Endothelial cell of umbilical vein (primary cell): ENCODE data around the gene KCNJ5. TPM values are rescaled to one million over a fixed set of nuclear protein-coding genes. Genes with fewer than 3 reads are reported as not detected.

Experiments used
- BruUV-seq: library from RNA; stranded (reverse); fragments of 400-500 nt; replicated peaks from 2 replicates; lab custom pipeline; 2021; lab: Mats Ljungman, UMichigan
- CTCF ChIA-PET: fragments of 300-600, 350-600 bp; sonication (Branson Sonifier 250); formaldehyde crosslinking; loops from one replicate; lab custom pipeline; 2021; ENCODE audit warnings: antibody characterized with exemption, inconsistent platforms; lab: Charles Lee
- POLR2A ChIA-PET: fragments of 300-600, 350-600 bp; sonication (Branson Sonifier 250); formaldehyde crosslinking; loops from one replicate; lab custom pipeline; 2021; ENCODE audit warnings: antibody characterized with exemption, inconsistent platforms; lab: Charles Lee
- DNase-seq: peaks from one replicate; pipeline ENCODE4 v3.0.0-alpha.2; 2011; ENCODE audit warnings: low read depth, low spot score
- FAIRE-seq: peaks from 2 replicates; lab custom pipeline; 2011; peaks lifted over from hg19 to GRCh38; lab: Jason Lieb, UNC
- H2AFZ ChIP-seq: 2 replicates; pipeline ENCODE4 v1.6.0; 2012; ENCODE audit warnings: low read depth, low read length, control low read depth, inconsistent platforms
- H3K27ac ChIP-seq: 2 replicates; pipeline ENCODE4 v1.5.1; 2011; ENCODE audit warnings: low read depth, mild to moderate bottlenecking, control low read depth, low read length, moderate library complexity; ENCODE audit not compliant: insufficient read depth
- H3K27me3 ChIP-seq, 2 experiments: 2 replicates each; pipeline versions ENCODE4 v1.6.0 to v1.6.1; 2011; ENCODE audit warnings: low read length in 2 of 2, mixed read lengths in 1 of 2; ENCODE audit not compliant: control insufficient read depth in 2 of 2, insufficient read depth in 2 of 2
- H3K36me3 ChIP-seq, 2 experiments: 2 replicates in 1 of 2; 3 replicates in 1 of 2; pipeline ENCODE4 v1.5.1; 2011; ENCODE audit warnings: low read length in 2 of 2, mild to moderate bottlenecking in 1 of 2, moderate library complexity in 1 of 2; ENCODE audit not compliant: control insufficient read depth in 2 of 2, insufficient read depth in 2 of 2; ENCODE audit errors: extremely low read depth in 1 of 2
- H3K4me1 ChIP-seq: 3 replicates; pipeline ENCODE4 v1.5.1; 2011; ENCODE audit warnings: mild to moderate bottlenecking, low read length; ENCODE audit not compliant: control insufficient read depth, insufficient read depth; ENCODE audit errors: extremely low read depth
- H3K4me2 ChIP-seq: 2 replicates; pipeline ENCODE4 v1.6.1; 2011; ENCODE audit warnings: low read length, control low read depth, mixed read lengths; ENCODE audit not compliant: insufficient read depth
- H3K4me3 ChIP-seq, 3 experiments: fragments of 200-600 bp in 1 of 3; sonication (generic), shearing (Covaris generic) in 1 of 3; replicated peaks in 1 of 3; 2 replicates each; pipeline ENCODE4 v1.5.1; 2011 to 2016; ENCODE audit warnings: control low read depth in 3 of 3, low read length in 3 of 3, mild to moderate bottlenecking in 2 of 3, inconsistent platforms in 1 of 3, low read depth in 1 of 3, moderate library complexity in 1 of 3; ENCODE audit not compliant: insufficient read depth in 1 of 3
- H3K79me2 ChIP-seq: 2 replicates; pipeline ENCODE4 v1.6.0; 2012; ENCODE audit warnings: low read length, inconsistent platforms; ENCODE audit not compliant: control insufficient read depth, insufficient read depth
- H3K9ac ChIP-seq: replicated peaks from 2 replicates; pipeline ENCODE3; 2011; ENCODE audit warnings: low read length, control low read depth; ENCODE audit not compliant: insufficient read depth; ENCODE audit errors: extremely low read depth
- H3K9me1 ChIP-seq: replicated peaks from 3 replicates; pipeline ENCODE4 v1.6.0; 2011; ENCODE audit warnings: mild to moderate bottlenecking, low read length; ENCODE audit not compliant: control insufficient read depth, insufficient read depth; ENCODE audit errors: extremely low read depth
- H3K9me3 ChIP-seq: replicated peaks from 2 replicates; pipeline ENCODE4 v1.5.1; 2012; ENCODE audit warnings: low read length, inconsistent platforms; ENCODE audit not compliant: control insufficient read depth, insufficient read depth
- H4K20me1 ChIP-seq: replicated peaks from 2 replicates; pipeline ENCODE3; 2011; ENCODE audit warnings: mild to moderate bottlenecking, low read length; ENCODE audit not compliant: control insufficient read depth, insufficient read depth; ENCODE audit errors: extremely low read depth
- CTCF ChIP-seq, 2 donors: IDR thresholded peaks; 1 replicate in 1 of 2; 2 replicates in 1 of 2; pipeline ENCODE4 v1.5.1; 2011; ENCODE audit warnings: low read length in 2 of 2, mild to moderate bottlenecking in 2 of 2, moderate library complexity in 2 of 2, control low read depth in 1 of 2, inconsistent platforms in 1 of 2, low read depth in 1 of 2; ENCODE audit not compliant: insufficient read depth in 1 of 2; ENCODE audit errors: extremely low read depth in 1 of 2
- EZH2 ChIP-seq: IDR thresholded peaks from 2 replicates; pipeline ENCODE4 v1.6.1; 2012; ENCODE audit warnings: borderline replicate concordance, low read depth, mild to moderate bottlenecking, moderate library complexity, low read length, inconsistent platforms; ENCODE audit not compliant: severe bottlenecking
- FOS ChIP-seq: IDR thresholded peaks from 2 replicates; pipeline ENCODE4 v1.6.1; 2011; ENCODE audit warnings: mild to moderate bottlenecking, low read length, moderate library complexity, borderline replicate concordance; ENCODE audit not compliant: insufficient read depth
- GATA2 ChIP-seq: IDR thresholded peaks from 2 replicates; pipeline ENCODE4 v1.7.0; 2011; ENCODE audit warnings: low read depth, mild to moderate bottlenecking, moderate library complexity, mixed read lengths, low read length; ENCODE audit not compliant: insufficient read length, insufficient read depth
- JUN ChIP-seq: IDR thresholded peaks from 2 replicates; pipeline ENCODE4 v1.6.1; 2011; ENCODE audit warnings: borderline replicate concordance, low read depth; ENCODE audit not compliant: insufficient read length, insufficient read depth
- MAX ChIP-seq: IDR thresholded peaks from 2 replicates; pipeline ENCODE4 v1.6.1; 2011; ENCODE audit not compliant: insufficient read depth, insufficient read length
- MYC ChIP-seq: IDR thresholded peaks from one replicate; pipeline ENCODE4 v1.6.1; 2011; ENCODE audit warnings: mild to moderate bottlenecking, low read depth, low read length
- POLR2A ChIP-seq: IDR thresholded peaks from 2 replicates; pipeline ENCODE4 v1.6.1; 2012; ENCODE audit warnings: low read depth, mild to moderate bottlenecking, control low read depth, low read length
- POLR2AphosphoS5 ChIP-seq: IDR thresholded peaks from 2 replicates; pipeline ENCODE4 v1.6.1; 2012; ENCODE audit warnings: low read depth, mild to moderate bottlenecking, control low read depth, low read length, moderate library complexity; ENCODE audit not compliant: insufficient read depth
- dilution Hi-C: fragments of 300-500 bp; cut with MboI; formaldehyde crosslinking; loops from one replicate; pipeline ENCODE4 v1.15.0; 2019; ENCODE audit warnings: low sequenced_read_pairs; ENCODE audit not compliant: extremely low pct_ligation_motif_present
- intact Hi-C: fragments of 100-400 bp; cut with micrococcal nuclease; formaldehyde crosslinking; loops from one replicate; pipeline ENCODE4 v1.10.0; 2022
- polyA plus RNA-seq, 4 experiments: library from polyadenylated mRNA; depleted of rRNA in 3 of 4; stranded (reverse) in 3 of 4; unstranded in 1 of 4; fragments of >200 nt; gene quantifications; 2 replicates each; pipeline versions ENCODE4 v1.2.1 to v1.2.3, GENCODE V29; 2011 to 2012; ENCODE audit warnings: missing spikeins in 1 of 4
- total RNA-seq: library from RNA; stranded (reverse); gene quantifications from 2 replicates; pipeline ENCODE4 v1.2.3, GENCODE V29; 2021

KCNJ5 gene
- total and polyA plus RNA-seq, 2 donors (not counting 3 experiments of a cell fraction or from before 2014, with no cell fraction given), result 0.13 TPM; not detected in 1

GRCh38 chr11:128843198-128843785 is 47.9 kb upstream of the KCNJ5 start:
- dilution Hi-C loops (no loop called here), intact Hi-C loops (loop anchor here (1.0 kb wide), 1 partner anchor 39 kb away; no protein-coding TSS in a partner anchor)
- TF ChIP-seq MAX (no peak), EZH2 (no peak), FOS (no peak), JUN (no peak), POLR2AphosphoS5 (no peak), GATA2 (no peak), MYC (no peak), CTCF (IDR thresholded peaks at IDR 0.05; ENCODE audit: extremely low read depth in 1 of 2, insufficient read depth in 1 of 2, low read depth in 1 of 2, low read length in 2 of 2) (no peak), POLR2A (no peak)
- BruUV-seq, result no TSS peak
- Histone ChIP-seq H3K9me1 (no peaks in the 10 kb centered on the region), H3K79me2 (no peaks in the 10 kb centered on the region), H3K4me2 (peak overlapping the region; percentile 21), H3K36me3 (no peaks in the 10 kb centered on the region), H3K9ac (no peak overlapping the region), H3K9me3 (no peaks in the 10 kb centered on the region), H3K4me3 (no peak overlapping the region), H3K27me3 (no peaks in the 10 kb centered on the region), H2AFZ (no peak overlapping the region), H3K27ac (no peak overlapping the region), H4K20me1 (no peaks in the 10 kb centered on the region), H3K4me1 (peaks cover 17% of the 10 kb centered on the region)
- FAIRE-seq, result peak; percentile 49
- CTCF ChIA-PET, result interaction anchor here (0.8 to 1.7 kb wide), 3 partner anchors 12 to 67 kb away, joined by 3 to 5 read pairs (median 4); no protein-coding TSS in a partner anchor
- DNase-seq, result peak; percentile 71
- POLR2A ChIA-PET, result interaction anchor here (1.1 kb wide), 1 partner anchor 138 kb away, joined by 4 read pairs; no protein-coding TSS in a partner anchor
